ENCODE results near the gene LRRC46.

The LRRC46 gene

GRCh38 chr17:47810200-47810821 lies 21.2 kb upstream of the LRRC46 start:
- DNase-seq (ENCODE audit: low spot score) = peak; percentile 79

- no peak for DNase-seq (ENCODE audit: low spot score)
Measured at GRCh38 chr17:47810901-47811635, 20.4 kb upstream of the LRRC46 start.

- peak; percentile 60 for DNase-seq (ENCODE audit: low spot score)
Measured at GRCh38 chr17:47811709-47812108, 19.8 kb upstream of the LRRC46 start.

GRCh38 chr17:47812146-47812920 lies 19.1 kb upstream of the LRRC46 start:
- no peak for DNase-seq (ENCODE audit: low spot score)

GRCh38 chr17:47813077-47813476 lies 18.4 kb upstream of the LRRC46 start:
- no peak for DNase-seq (ENCODE audit: low spot score)

- DNase-seq (ENCODE audit: low spot score) = no peak
Measured at GRCh38 chr17:47813512-47814031, 17.9 kb upstream of the LRRC46 start.

GRCh38 chr17:47815106-47815918 lies 16.2 kb upstream of the LRRC46 start:
- DNase-seq (ENCODE audit: low spot score) = no peak

GRCh38 chr17:47816111-47816735 lies 15.2 kb upstream of the LRRC46 start:
- no peak for DNase-seq (ENCODE audit: low spot score)

- DNase-seq (ENCODE audit: low spot score) = no peak
Measured at GRCh38 chr17:47816947-47817346, 14.5 kb upstream of the LRRC46 start.

GRCh38 chr17:47818002-47818695 lies 13.3 kb upstream of the LRRC46 start:
- no peak for DNase-seq (ENCODE audit: low spot score)

GRCh38 chr17:47819475-47819874 lies 12.0 kb upstream of the LRRC46 start:
- DNase-seq (ENCODE audit: low spot score) = no peak

GRCh38 chr17:47820033-47820789 lies 11.3 kb upstream of the LRRC46 start:
- no peak for DNase-seq (ENCODE audit: low spot score)

GRCh38 chr17:47821031-47821423 lies 10.4 kb upstream of the LRRC46 start:
- DNase-seq (ENCODE audit: low spot score) = no peak

- DNase-seq (ENCODE audit: low spot score) = peak; percentile 34
Measured at GRCh38 chr17:47821424-47822391, 9.8 kb upstream of the LRRC46 start, which contains the start of gene OSBPL7. OSBPL7 (minus strand) TSS chr17:47821794; CDS start chr17:47820278, 1,516 bp downstream.

GRCh38 chr17:47822785-47823184 lies 8.7 kb upstream of the LRRC46 start:
- no peak for DNase-seq (ENCODE audit: low spot score)

GRCh38 chr17:47823519-47823918 lies 8.0 kb upstream of the LRRC46 start:
- DNase-seq (ENCODE audit: low spot score) = no peak

- DNase-seq (ENCODE audit: low spot score) = no peak
Measured at GRCh38 chr17:47829870-47830269, 1.6 kb upstream of the LRRC46 start.

GRCh38 chr17:47830396-47831002 lies 971 bp upstream of the LRRC46 start:
- no peak for DNase-seq (ENCODE audit: low spot score)
